ENCODE results near the gene PDXK.

The PDXK gene

GRCh38 chr21:43744725-43745124, 25.8 kb downstream of the PDXK start:
- no peak for DNase-seq

- DNase-seq = no peak
These were observed 27.0 kb downstream of the PDXK start for GRCh38 chr21:43745772-43746517.

GRCh38 chr21:43748622-43749021, 29.7 kb downstream of the PDXK start:
- no peak for DNase-seq

- no peak for DNase-seq
These were observed 30.8 kb downstream of the PDXK start for GRCh38 chr21:43749651-43750262.

- no peak for DNase-seq
These were observed 31.6 kb downstream of the PDXK start for GRCh38 chr21:43750339-43751033.

- no peak for DNase-seq
These were observed 33.1 kb downstream of the PDXK start for GRCh38 chr21:43751955-43752591.

- DNase-seq = no peak
These were observed 34.0 kb downstream of the PDXK start for GRCh38 chr21:43752758-43753438.

GRCh38 chr21:43753439-43753799, 34.5 kb downstream of the PDXK start:
- DNase-seq = no peak

GRCh38 chr21:43754948-43755781, 36.2 kb downstream of the PDXK start:
- DNase-seq = no peak

- DNase-seq = no peak
These were observed 37.1 kb downstream of the PDXK start for GRCh38 chr21:43755820-43756594.

- DNase-seq = no peak
These were observed 38.7 kb downstream of the PDXK start for GRCh38 chr21:43757601-43758000.

- DNase-seq = peak; percentile 84
These were observed 39.2 kb downstream of the PDXK start for GRCh38 chr21:43758111-43758641.

GRCh38 chr21:43758811-43759210, 39.9 kb downstream of the PDXK start:
- no peak for DNase-seq

- no peak for DNase-seq
These were observed 40.7 kb downstream of the PDXK start for GRCh38 chr21:43759651-43760050.

GRCh38 chr21:43760391-43760958, 41.5 kb downstream of the PDXK start:
- no peak for DNase-seq

GRCh38 chr21:43761886-43762285, 43.0 kb downstream of the PDXK start:
- no peak for DNase-seq

- no peak for DNase-seq
These were observed 43.6 kb downstream of the PDXK start for GRCh38 chr21:43762303-43763128.

GRCh38 chr21:43763901-43764523, 45.1 kb downstream of the PDXK start:
- DNase-seq = no peak

Measured in suppressor macrophage treated with lipopolysaccharide for 4 hours (primary cell).